Activated T-helper 1 cell treated with anti-CD3 and anti-CD28 coated beads, Interleukin-2, amount 50 U/mL, for 16 hours (primary cell): Measurements from ENCODE around the gene AGPAT3.

Experiments
- DNase-seq, 2 donors: peaks; one replicate each; pipeline ENCODE4 v3.0.0-alpha.2; 2020; ENCODE audit warnings: low read depth in 1 of 2, low spot score in 1 of 2

Gene AGPAT3

DNA sequence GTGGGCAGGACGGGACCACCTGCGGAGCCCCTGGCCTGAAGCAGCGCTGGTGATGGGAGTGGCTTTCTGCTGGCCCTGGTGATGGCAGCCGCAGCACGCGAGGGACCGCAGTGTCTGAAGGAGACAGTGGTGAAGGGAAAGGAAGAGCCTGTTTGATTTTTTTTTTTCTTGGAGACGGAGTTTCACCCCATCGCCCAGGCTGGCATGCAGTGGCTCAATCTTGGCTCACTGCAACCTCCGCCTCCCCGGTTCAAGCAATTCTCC is 106.9 kb downstream of the AGPAT3 start:
- no peak for DNase-seq

DNA sequence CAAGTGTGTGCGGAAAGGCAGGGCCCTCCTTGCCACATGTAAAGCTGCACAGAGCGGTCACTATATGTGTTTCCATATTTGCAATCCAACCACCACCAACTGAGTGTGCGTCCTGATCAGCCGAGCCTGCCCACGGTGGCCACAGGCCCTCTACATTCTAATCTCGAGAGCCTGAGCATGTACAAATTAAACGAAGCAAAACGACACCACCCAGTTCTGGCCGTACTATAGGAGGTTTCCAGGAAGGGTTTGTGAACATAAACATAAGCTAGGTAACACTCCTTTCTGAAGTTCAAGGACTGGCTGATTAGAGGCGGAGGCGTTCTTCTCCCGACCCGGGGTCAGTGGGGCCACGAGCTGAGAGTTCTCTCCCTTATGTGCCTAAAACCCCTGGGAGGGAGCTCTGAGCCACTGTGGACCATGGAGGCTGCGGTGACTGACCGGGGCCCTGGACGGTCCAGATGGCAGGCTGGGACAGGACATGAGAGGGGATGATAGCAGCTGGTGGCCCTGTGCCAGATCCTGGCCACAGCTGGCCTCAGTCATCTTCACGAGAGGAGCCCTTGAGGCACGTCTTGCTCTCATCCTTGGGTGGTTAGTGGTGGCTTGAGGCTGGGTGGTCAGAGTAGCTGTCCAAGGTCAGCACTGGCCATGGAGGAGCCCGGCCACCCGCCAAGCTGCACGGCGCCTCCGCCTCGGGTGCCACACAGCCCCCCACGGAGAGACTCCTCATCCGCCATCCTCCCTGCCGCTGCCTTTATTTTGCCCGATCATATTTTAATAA is 108.0 kb downstream of the AGPAT3 start:
- DNase-seq: no peak

DNA sequence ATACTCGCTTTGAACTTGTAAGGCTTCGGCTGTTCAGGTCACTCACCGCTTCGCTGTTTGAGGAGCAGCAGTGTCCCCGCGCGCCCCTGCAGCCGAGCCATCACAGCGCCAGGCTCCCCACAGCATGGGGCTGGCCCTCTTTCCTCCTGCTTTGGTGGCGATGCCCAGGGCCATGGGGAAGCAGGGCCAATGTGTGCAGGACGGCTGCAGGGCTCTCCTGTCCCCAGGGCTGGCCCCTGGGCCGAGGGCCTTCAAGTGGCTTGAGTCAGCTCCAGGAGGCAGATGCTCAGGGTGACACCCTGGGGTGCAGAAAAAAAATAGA is 108.6 kb downstream of the AGPAT3 start:
- no peak for DNase-seq

DNA sequence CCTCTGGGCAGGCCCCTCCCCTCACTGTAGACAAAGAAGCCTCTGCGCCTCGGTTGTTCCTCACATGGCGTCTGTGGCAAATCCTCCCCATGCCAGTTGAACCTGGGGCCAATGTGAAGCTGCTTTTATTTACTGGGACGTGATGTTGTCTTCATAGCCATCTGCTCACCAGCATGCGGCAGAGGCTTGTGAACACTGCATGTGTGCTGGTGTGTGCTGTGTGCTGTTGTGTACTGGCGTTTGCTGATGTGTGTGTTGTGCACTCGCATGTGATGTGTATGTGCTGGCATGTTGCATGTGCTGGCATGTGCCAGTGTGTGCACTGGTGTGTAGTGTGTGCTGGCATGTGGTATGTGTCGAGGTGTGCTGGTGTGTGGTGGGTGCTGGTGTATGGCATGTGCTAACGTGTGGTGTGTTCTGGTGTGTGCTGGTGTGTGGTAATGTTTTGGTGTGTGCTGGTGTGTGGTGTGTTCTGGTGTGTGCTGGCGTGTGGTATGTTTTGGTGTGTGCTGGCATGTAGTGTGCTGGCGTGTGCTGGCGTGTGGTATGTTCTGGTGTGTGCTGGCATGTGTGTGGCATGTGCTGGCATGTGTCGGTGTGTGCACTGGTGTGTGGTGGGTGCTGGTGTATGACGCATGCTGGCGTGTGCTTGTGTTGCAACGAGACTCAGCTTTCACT is 109.9 kb downstream of the AGPAT3 start:
- DNase-seq: no peak

DNA sequence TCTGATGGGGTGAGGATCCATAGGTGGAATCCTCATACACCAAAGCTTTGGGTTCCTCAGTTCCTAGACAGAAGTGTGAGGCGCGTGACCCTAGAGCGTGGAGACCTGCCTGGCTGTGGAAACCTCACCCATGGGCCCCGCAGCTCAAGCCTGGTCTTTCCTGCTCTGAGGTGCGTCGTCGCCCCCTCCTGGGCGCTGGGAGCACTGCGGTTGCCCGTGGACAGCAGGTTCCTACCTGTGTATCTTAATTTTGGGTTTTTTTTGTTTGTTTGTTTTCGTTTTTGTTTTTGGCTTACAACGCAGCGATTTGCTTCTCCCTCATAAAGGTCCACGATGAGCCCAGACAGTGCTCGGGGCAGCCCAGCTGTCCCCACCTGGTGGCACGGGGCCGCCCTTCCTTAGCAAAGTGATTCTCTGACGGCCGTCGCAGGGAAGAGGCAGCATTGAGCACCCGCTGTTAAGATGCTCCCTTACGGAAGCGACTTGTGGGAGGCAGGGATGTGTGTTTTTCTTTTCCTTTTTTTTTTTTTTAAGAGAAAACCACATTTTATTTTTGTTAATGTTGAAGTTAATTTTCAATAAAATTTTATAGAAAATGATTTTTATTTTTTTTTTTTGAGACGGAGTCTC is 110.6 kb downstream of the AGPAT3 start:
- peak; percentile 68 to 69 for DNase-seq

DNA sequence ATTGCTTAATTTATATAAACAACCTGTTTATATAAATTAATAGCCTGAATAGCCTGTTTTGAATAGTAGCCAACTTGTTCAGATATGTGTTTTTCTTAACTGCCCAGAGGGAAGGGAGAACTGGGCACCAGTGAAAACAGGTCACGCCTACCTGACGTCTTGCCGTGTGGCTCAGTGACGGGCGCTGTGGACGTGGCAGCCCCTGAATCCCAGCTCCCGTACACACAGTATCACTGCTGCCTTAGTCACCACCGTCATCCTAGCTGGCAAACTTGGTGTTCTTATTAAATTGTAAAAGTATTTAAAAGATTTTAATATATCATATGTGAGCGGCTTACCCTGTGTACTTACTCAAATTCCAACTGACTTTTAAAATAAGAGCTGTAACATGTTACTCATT is 111.6 kb downstream of the AGPAT3 start:
- no peak for DNase-seq

DNA sequence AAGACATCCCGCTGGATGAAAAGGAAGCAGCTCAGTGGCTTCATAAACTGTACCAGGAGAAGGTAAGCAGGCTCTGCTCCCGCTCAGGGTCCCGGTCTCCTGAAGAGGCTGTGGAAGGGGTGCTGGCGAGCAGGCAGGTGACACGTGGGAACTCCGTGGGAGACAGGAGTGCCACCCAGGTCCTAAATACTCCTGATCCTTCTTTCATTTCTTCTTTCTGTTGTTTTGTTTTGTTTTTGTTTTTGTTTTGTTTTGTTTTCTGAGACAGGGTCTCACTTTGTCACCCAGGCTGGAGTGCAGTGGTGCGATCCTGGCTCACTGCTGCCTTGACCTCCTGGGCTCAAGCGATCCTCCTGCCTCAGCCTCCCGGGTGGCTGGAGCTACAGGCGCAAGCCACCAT is 113.0 kb downstream of the AGPAT3 start:
- no peak for DNase-seq

DNA sequence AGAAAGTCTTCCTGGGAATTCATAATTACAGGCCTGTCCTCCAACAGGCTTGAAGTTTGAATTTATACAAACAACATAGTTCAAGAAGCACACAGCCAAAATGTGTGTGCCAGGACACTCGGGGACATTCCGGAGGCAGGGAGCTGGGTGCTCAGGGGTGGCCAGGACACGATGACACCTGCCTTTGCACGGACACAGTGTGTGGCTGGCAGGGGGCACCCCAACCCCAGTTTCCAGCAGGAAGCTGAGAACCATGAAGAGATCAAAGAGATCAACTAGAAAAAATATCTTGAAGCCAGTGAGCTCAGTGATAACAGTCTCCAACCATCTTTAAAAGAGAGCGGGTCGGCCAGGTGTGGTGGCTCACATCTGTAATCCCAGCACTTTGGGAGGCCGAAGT is 114.6 kb downstream of the AGPAT3 start:
- DNase-seq: no peak

DNA sequence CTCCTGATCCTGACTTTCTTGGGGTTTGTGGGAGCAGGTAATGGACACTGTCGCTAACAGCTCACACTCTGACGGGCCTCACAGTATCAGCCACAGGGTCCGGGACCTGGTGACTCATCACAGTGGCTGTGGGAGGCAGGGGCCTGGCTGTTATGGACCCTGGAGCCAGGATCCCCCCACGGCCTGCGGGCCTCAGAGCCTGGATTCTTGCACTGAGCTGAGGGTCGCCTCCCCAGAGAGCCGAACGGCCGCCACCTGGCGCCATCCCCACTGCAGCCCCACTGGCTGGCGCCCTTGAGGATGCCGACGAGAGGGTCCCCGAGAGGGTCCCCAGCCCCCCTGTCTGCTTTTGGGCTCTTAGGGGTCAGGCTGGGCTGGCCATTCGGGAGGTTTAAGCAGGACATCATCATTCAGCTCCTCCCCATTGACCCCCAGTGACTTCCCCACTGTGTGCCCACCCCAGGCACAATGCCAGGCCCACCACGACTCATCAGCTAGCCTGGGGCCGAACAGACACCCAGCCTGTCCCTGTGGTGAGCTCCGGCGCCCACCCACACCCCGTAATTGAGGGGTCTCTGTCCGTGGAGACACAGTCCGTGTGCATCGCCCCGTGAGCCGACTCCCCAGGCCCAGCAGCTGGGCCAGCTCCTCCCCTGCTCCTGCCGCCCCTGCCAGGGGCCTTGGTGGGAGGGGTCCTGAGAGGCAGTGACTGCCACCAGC is 116.3 kb downstream of the AGPAT3 start:
- no peak for DNase-seq

DNA sequence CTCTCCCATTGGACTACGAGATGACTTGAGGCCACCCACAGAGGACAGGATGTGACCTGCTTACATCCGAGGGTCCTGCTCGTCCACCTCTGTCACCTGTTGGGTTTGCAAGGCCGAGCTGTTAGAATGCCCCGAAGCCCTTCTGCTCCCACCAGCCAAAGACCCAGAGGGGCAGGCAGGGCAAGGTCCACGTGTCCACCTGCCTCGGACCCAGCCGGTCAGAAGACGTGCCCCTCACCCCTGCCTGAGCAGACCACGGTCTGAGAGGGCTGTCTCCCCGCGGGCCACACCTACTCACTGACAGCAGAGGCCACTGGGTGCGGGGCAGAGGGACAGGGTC is 116.8 kb downstream of the AGPAT3 start:
- no peak for DNase-seq

DNA sequence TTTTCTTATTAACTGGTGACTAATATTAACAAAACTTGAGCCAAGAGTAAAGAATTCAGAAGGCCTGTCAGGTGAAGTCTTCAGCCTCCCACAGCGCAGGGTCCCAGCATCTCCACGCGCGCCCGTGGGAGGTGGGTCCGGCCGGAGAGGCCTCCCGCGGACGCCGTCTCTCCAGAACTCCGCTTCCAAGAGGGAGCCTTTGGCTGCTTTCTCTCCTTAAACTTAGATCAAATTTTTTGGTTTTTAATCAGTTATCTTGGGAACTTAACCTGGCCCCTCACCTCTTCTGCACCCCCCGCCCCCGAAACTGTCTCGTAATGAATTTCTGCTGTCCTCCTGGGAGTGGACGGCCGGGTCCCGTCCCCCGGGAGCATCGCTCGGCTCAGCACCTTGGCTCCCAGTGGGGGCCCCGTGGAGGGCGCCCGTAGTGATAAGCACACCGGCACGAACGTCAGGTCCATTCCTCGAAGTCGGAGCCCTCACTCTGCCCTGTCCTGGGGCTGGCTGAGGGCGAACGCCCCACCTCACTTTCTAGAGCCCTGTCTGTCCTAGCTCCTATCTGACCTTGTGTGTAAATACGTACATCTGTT is 117.6 kb downstream of the AGPAT3 start:
- no peak for DNase-seq

DNA sequence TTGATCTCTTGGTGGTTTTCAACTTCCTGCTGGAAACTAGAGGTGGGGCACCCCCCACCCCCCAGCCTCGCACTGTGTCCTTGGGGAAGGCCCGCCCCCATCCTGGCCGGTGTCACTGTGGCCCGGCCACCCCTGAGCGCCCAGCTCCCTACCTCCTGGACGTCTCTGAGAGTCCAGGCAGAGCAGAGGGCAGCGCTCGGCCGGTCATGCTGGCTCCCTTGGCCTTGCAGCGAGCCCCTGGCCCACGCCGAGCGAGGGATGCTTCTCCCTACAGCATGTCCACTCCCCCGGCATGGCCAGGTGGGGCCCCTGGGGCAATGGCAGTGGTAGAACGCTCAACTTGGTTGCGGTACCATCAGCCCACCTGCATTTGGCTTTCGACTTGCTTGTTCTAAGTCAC is 118.4 kb downstream of the AGPAT3 start:
- DNase-seq: no peak

DNA sequence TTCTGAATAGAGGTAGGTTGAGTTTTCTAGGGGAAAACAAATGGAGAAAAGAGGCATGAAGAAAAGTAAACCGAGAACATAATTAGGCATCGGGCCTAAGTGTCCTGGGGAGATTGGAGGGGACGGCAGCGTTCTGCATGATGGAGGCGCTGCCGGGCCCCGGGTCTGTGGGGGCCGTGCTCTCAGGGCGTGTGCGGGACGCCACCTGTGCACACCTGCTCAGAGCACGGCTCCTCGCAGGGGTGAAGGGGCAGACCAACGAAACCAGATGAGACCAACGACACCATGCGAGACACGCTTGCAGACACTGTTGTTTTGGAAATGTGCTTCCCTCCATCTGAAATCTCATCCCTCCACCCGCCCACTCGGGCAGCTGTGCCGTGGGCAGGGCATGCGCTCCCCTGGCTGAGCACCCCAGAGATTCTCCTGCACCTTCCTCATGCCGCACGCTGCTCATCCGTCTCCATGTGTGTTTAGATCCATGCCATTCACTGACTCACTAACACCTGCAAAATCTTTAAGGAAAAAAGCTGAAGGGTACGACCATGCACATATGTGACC is 118.9 kb downstream of the AGPAT3 start:
- no peak for DNase-seq

DNA sequence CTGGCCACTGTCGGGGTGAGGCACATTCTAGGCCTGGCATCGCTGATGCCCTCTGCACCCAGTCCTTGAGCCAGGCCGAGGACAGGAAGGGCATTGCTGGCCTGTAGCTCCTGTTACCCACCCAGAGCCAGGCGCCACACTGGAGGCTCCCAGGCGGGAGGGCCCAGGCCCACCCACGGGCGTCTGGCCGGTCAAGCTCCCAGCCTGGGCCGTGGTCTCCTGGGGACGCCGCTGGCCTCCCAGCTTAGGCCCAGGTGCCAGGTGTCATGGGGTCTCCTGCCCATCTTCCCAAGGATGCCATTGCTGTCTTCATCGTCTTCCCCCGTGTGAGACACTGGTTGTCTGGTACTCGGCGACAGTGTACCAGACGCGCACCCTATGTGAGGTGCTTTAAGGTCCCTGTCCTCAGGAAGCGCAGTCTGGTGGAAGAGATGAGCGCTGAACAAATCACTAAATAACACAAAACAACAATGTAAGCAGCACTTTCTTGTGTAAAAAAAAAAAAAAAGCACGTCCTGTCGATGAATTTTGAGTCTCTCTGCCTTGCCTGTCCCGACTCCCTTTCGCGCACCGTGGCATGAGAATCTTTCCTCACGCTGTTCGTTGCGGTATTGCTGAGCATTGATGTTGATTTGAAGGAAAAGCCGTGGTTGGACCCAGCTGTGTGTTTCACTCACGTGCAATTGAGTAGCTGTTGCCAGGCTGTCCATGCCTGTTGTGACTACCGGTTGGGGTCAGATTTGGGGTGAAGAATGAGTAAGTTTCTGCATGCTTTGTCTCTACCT is 120.1 kb downstream of the AGPAT3 start:
- DNase-seq: no peak

DNA sequence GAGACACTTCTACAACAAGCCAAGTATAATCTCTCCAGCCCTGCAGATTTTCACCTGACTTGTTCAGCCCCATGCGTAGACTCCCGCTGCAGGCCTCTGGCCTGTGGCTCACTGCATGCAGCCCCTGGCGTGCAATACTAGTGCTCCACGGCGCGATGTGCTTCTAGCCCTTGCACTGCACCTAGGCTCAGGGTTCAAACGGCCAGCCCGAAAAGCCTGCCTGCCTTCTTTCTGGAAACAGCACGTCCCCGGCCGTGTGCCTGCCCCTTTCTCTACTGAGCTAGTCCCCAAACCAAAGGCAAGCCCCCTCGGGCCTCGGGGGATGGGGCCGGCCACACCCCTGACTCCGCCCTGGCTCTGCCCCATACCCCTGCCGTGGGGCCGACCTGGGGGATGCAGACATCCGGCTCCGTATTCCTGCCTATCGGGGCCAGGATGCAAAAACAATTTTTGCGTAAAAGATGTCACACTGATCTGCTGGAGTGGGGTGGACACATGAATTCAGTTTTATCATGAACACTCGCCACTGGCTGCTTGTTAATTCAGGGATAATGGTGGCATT is 120.7 kb downstream of the AGPAT3 start:
- no peak for DNase-seq

DNA sequence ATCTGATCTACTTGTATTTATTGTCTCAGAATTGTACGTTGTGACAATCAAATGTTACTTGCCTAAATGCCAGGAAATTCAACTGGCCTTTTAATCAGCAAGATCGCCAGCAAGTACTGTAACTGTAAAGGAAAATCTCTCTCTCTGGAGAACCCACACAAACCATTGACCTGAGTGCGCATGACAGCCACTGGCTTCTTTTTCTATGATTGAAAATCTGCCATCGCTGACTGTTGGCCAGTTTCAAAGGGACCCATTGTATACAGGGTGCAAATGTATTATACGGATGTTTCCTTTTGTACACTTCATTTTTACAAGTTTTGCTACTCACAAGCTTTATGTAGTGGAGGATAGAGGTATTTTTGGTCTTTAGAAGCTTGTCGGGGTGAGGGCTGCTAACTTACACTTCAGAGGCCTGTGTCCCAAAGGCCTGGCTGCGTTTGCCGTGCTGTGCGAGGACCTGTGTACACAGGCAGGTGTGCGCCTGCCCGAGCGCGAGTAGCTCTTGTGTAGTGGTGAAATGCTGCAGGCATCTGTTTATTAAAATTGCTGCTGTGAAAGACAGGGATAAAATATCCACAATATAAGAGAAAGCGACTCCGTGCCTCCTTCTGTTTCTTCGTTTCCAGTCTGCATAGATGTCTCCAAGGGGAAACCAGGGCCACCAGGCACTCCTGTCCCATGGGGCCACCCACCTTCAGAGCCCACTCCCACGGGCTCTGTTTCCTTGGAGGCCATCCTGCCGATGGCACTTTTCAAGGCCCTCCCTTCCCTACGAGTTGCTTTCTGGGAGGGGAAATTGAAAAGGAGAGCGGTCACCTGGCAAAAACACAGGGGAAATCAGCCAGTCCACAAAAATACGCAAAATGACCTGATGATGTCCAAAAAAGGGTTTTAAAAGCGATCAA is 121.8 kb downstream of the AGPAT3 start:
- no peak for DNase-seq

DNA sequence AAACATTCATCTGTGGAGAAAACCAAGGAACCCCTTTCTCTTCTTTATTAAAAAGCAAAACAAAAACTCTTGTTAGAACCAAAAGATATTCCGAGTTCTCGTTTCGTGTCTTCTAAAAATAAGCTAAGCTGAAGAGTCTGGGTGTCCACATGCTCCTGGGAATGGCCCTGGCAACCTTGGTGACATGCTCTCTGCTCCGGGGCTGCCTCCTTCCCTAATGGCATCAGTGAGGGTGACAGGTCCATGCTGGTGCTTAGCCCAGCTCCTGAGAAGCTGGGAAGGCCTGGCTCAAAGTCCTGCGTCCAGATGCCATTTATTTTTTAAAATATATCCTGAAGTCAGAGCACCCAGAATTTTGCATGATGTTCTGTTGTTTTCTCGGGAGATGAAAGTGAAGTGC is 122.5 kb downstream of the AGPAT3 start:
- DNase-seq: no peak

DNA sequence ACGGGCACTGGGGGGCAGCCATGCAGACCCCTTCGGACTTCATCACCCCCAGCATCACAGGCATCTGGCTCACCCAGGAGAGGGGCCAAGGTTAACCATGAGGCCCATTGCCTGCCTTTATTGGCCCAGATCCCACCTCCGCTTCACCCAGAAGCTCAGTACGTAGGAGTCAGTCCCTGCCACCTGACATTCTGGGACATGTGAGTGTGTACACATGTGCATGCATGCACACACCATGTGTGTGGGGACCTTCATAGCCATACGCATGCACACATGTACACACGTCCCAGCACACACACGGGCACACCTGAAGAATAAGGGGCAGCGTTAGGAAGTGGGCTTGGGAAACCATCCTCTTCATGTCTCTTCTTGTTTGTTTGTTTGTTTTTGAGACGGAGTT is 123.0 kb downstream of the AGPAT3 start:
- DNase-seq: no peak

DNA sequence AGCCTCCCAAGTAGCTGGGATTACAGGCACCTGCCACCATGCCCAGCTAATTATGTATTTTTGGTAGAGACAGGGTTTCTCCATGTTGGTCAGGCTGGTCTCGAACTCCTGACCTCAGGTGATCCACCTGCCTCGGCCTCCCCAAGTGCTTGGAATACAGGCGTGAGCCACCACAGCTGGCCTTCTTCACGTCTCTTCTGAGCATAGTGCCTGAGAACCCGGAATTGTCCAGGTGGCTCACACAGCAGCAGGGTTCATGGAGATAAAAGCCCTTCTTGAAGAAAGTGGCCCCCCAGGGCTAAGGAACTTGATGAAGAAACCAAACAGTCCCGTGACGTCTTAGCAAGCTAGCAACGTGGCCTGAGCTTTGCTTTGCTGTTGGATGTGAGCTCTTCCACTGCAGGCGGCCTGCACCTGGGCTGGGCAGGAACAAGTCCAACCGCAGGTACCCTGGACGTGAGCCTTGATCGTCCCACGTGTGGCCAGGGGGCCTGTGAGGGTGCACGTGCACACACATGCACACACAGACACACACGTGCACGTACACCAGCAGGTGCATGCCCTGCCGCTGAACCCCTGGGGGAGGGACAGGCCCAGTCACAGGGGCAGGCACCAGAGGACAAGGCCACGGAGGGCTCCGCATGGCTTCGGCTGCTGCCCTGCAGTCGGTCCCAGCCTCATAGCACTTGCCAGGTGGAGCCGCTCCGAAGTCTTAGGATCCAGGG is 123.6 kb downstream of the AGPAT3 start:
- no peak for DNase-seq
